GM12874 (cell line): ENCODE results near the gene LRIG2.

Experiments used
- TF ChIP-seq, protein P1 (sequence below): IDR thresholded peaks from 2 replicates; pipeline ENCODE4 v1.5.1; 2011; ENCODE audit warnings: low read depth, mild to moderate bottlenecking, control low read depth, low read length, moderate library complexity; ENCODE audit not compliant: insufficient read depth

Gene LRIG2, protein sequence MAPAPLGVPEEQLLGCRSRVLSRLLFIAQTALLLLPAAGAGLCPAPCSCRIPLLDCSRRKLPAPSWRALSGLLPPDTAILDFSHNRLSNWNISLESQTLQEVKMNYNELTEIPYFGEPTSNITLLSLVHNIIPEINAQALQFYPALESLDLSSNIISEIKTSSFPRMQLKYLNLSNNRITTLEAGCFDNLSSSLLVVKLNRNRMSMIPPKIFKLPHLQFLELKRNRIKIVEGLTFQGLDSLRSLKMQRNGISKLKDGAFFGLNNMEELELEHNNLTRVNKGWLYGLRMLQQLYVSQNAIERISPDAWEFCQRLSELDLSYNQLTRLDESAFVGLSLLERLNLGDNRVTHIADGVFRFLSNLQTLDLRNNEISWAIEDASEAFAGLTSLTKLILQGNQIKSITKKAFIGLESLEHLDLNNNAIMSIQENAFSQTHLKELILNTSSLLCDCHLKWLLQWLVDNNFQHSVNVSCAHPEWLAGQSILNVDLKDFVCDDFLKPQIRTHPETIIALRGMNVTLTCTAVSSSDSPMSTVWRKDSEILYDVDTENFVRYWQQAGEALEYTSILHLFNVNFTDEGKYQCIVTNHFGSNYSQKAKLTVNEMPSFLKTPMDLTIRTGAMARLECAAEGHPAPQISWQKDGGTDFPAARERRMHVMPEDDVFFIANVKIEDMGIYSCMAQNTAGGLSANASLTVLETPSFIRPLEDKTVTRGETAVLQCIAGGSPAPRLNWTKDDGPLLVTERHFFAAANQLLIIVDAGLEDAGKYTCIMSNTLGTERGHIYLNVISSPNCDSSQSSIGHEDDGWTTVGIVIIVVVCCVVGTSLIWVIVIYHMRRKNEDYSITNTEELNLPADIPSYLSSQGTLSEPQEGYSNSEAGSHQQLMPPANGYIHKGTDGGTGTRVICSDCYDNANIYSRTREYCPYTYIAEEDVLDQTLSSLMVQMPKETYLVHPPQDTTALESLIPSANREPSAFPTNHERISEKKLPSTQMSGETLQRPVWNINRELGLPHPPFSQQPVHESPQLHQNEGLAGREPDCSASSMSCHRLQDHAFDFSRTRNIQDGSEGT

DNA sequence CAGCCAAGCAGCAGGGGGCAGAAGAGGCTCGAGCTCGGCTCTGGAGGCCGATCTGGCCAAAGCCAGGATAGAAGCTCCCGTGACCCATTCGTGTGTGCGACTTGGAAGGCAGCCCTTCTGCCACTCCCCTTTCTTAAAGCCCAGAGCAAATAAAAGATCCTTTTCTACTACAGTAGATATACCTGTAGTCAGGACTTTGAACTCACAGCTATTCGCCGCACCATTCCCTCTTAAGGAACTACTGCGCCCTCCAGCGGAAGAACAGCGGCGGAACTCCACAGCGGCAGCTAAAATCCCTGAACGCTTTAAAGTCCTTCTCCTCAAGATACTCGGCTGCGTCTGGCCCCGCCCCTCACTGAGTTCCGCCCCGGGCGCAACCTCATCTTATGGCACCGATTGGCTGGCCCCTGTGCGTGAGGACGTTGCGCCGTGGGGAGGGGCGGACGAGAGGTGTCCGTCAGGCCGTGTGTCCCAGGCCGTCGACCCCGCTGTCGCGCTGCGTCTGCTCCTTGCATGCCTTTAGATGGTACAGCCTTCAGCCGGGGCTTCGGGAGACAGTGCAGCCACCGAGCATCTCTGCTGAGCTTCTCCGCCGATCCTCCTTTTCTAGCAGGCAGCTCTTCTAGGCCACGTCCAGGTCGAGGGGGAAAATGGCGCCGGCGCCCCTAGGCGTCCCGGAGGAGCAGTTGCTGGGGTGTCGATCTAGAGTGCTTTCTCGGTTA is at the start of gene LRIG2:
LRIG2 (plus strand) TSS at position 442 of the 722 bp plus-strand sequence; CDS start at position 651, 209 bp downstream.
- TF ChIP-seq, protein P1, sequence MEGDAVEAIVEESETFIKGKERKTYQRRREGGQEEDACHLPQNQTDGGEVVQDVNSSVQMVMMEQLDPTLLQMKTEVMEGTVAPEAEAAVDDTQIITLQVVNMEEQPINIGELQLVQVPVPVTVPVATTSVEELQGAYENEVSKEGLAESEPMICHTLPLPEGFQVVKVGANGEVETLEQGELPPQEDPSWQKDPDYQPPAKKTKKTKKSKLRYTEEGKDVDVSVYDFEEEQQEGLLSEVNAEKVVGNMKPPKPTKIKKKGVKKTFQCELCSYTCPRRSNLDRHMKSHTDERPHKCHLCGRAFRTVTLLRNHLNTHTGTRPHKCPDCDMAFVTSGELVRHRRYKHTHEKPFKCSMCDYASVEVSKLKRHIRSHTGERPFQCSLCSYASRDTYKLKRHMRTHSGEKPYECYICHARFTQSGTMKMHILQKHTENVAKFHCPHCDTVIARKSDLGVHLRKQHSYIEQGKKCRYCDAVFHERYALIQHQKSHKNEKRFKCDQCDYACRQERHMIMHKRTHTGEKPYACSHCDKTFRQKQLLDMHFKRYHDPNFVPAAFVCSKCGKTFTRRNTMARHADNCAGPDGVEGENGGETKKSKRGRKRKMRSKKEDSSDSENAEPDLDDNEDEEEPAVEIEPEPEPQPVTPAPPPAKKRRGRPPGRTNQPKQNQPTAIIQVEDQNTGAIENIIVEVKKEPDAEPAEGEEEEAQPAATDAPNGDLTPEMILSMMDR: peak; percentile 84

DNA sequence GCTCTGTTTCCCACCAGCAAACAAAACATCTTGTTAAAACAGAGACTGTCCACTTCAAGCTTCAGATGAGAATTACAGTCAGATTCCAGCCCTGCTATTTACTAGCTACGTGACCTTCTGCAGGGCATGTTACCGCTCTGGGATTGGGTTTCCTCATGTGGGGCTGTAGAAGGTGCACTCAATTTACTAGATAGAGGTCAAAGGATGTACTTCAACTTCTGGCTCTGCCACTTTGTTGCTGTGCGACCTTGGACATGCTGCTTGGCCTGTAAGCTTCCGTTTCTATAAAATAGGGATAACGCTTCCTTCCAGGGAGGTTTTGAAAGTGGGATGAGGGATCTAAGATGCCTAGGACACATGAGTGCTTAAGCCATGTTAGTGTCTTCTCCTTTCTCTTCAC is 46.0 kb upstream of the LRIG2 start:
- TF ChIP-seq, protein P1: no peak

DNA sequence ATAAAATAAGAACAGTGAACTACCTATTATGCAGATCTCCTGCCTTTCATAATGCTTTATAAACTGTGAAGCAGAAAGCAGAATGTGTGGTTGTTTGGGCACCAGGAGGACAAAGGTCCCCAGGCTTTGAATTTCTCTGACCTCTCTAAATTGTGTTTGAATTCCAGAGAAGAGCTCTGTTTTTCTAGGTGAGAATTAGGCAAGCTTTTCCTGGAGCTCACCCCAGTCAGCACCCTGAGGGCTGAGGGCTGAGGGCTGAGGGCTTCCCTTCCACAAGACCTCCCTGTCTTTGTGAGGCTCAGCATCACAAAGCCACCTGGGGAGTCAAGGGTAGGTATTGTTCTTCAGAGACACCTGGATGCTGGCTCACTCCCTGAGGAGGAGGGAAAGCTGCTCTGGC is 45.5 kb upstream of the LRIG2 start:
- TF ChIP-seq, protein P1: no peak

DNA sequence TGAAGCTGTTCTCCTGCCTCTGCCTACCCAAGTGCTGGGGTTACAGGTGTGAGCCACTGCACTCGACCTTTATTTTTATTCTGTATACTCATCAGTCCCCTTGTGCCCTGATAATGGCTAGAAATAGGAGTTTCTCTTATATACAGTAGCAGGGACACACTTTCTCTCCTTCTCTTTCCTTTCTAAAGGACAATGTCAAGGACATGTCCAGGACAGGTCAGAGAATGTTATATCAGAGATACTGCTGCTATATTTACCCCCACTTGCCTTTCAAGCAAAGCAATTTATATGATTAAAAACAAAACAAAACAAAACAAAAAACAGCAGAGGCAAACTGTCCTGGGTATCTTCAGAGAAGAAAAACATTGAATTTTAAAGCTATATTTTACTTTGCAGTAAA is 43.2 kb upstream of the LRIG2 start:
- TF ChIP-seq, protein P1: no peak

DNA sequence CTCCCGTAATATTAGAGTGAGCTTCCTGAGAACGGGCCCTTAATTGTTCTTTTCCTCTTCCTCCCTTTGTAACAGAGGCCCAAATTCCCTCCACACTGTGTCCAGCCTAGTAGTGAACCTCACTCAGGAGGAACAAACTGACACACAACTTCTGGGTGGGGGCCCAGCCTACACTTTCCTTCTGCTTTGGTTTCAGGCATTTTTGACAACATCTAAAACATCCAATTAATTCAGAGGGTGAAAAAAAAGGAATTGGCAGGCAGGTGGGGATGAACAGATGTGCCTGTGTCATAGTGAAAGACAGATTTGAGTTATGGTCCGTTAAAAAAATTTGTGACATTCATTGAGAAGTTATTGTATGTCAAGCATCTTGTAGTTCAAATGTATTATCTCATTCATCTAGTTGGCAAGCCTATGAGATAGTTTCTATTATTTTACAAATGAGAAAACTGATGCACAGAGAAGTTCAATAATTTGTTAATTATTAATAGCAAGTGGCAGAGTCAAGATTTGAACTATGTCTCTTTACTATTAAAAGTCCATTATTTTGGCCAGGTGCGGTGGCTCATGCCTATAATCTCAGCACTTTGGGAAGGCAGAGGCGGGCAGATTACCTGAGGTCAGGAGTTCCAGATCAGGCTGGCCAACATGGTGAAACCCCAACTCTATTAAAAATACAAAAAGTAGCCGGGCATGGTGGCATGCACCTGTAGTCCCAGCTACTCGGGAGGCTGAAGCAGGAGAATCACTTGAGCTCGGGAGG is 41.6 kb upstream of the LRIG2 start:
- TF ChIP-seq, protein P1: no peak

DNA sequence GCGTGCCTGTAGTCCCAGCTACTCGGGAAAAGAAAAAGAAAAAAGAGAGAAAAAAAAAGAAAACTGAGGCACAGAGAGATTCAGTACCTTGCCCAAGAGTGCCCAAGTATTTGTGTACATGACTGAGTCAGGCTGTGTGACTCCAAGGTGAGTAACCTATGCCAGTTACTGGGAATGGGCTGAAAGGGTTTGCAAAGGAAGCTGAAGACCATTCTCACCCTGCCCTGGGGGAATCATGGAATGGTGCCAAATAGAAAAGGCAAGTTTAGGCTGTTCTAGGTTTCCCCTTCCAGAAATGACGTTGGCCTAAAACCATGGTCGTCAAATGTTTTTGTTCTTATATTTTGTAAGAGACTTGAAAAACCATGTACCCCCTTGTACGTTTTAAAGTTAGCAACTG is 37.9 kb upstream of the LRIG2 start:
- TF ChIP-seq, protein P1: no peak
